VCaP (cell line): ENCODE data around the gene FGF5.

Source experiments
- H3K27ac ChIP-seq: fragments of 450-650 bp; 2 replicates; pipeline ENCODE4 v1.5.1; 2017
- CTCF ChIP-seq: fragments of 450-650 bp; conservative IDR thresholded peaks from 2 replicates; pipeline ENCODE4 v1.5.1; 2017; ENCODE audit warnings: mild to moderate bottlenecking, moderate library complexity

The FGF5 gene

GRCh38 chr4:80322716-80323115, 56.3 kb downstream of the FGF5 start:
- H3K27ac ChIP-seq = no peak overlapping the region
- TF ChIP-seq CTCF = no peak

DNA sequence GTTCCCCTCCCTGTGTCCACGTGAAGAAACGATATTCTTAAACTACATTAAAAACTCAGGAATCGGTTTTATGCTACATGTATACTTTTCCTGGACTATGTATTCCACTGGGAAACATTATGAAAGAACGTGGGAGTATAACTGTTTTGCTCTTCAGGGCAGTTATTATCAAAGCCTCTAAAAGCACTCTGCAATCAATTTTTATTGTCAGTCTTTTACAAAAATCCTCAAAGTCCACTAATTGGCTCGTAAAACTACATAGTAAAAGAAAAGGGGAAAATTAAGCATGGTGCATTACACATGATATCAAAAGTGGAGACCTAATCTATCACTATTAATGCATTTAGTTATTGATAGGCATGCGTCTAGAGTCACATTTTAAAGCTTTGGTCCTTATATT, 57.7 kb downstream of the FGF5 start:
- H3K27ac ChIP-seq = no peak overlapping the region
- TF ChIP-seq CTCF = no peak

- H3K27ac ChIP-seq = no peak overlapping the region
- no peak for TF ChIP-seq CTCF
Observed at GRCh38 chr4:80331693-80332092, 65.2 kb downstream of the FGF5 start.

- no peak overlapping the region for H3K27ac ChIP-seq
- TF ChIP-seq CTCF = no peak
Observed at GRCh38 chr4:80333121-80333520, 66.7 kb downstream of the FGF5 start.

DNA sequence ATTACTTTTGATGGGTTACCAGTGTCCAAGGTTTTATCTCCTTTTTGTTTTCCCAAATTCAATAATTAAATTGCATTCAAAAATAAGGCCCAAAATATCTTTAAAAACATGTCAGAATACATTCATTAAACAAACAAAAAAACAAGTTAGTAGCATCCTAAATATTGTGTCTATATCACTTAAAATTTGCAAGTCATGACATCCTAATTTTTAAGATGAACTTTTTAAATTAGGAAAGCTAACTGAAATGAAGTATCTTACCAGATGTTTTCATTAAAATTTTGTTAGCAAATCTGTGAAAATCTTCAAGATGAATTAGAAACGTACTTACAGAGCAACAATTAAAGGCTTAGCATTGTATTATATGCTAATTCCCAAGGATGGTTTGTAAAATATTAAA, 68.1 kb downstream of the FGF5 start:
- H3K27ac ChIP-seq = no peak overlapping the region
- no peak for TF ChIP-seq CTCF

GRCh38 chr4:80335226-80335553, 68.7 kb downstream of the FGF5 start:
- no peak for TF ChIP-seq CTCF
- no peak overlapping the region for H3K27ac ChIP-seq

DNA sequence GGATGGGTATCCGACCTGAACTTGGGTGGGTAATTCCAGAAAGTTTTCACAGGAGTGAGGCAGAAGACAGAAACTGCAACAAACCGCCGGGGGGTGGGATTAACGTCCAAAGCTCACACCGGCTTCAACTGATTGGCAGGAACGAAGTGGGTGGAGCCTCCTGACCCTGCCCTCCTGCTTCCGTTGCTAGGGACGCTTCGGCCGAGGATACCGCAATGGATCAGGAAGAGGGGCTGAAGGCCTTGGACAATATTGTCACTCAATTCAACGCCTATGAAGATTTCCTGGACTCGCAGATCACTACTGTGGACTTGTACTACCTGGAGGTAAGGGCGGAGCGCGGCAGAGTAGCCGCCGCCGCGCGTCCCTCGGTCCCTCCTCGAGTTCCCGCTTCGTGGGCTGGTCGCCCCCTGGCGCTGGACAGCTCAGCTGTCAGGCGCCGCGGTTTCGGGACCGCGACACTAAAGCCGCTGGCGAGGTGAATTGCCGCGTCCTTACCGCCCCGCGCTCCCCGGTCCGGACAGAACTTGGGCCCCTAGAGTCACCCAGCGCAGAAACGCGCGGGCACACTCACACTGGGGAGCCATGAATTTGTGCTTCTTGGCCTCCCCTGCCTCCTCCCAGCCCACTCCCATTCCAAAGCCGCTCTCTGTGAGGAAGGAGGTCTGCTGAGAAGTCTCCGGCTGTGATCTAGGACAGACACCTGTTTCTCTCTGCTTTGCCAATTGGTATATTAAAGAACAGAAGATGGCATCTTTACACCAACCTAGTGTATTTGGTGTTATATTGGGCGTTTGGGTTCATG, 69.3 kb downstream of the FGF5 start, which contains the start of gene CFAP299:
Gene CFAP299 (plus strand): TSS at position 177 of the 805 bp plus-strand sequence.
- TF ChIP-seq CTCF = peak; percentile 75
- no peak within 1 kb of the TSS for H3K27ac ChIP-seq
